Erythroblast (primary cell): Measurements from ENCODE around the gene TMEM108.

Source experiments
- GATA1 ChIP-seq: IDR thresholded peaks from 2 replicates; pipeline ENCODE4 v1.6.1; 2011; ENCODE audit warnings: low read depth, mild to moderate bottlenecking, control low read depth, low read length, moderate library complexity
- POLR2A ChIP-seq: IDR thresholded peaks from 2 replicates; pipeline ENCODE4 v1.6.1; 2011; ENCODE audit warnings: mild to moderate bottlenecking, low read length

GRCh38 chr3:133119176-133119575 is 81.0 kb downstream of the TMEM108 start:
- TF ChIP-seq POLR2A (no peak), GATA1 (no peak)
